Breast epithelium (tissue), 3 donors: ENCODE results near the gene PPP6R3.

Source experiments
- POLR2A ChIP-seq: fragments of 450-650 bp; IDR thresholded peaks from one replicate; pipeline ENCODE4 v1.6.1; 2016; ENCODE audit warnings: antibody characterized with exemption, mild to moderate bottlenecking, moderate library complexity
- TF ChIP-seq, protein P1 (sequence below), 3 donors: fragments of 450-650 bp; IDR thresholded peaks; one replicate each; pipeline ENCODE4 v1.5.1; 2016 to 2017; ENCODE audit warnings: antibody characterized with exemption in 3 of 3, mild to moderate bottlenecking in 3 of 3, moderate library complexity in 3 of 3

DNA sequence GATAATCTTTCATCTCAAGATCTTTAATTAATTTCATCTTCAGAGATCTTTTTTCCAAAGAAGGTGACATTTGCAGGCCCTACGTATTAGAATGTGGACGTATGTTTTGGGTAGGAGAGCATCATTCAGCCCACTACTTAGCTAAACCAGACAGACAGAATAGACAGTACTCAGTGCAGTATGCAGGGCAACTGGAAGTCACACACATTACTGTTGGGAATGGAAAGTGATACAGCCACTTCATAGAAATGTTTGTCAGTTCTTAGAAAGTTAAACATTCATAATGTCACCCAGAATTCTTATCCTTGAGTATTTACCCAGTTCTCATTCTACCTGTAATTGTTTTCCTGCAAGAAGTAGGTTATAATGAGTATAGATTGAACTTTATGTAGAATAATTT, 102.9 kb downstream of the PPP6R3 start:
- TF ChIP-seq, protein P1, sequence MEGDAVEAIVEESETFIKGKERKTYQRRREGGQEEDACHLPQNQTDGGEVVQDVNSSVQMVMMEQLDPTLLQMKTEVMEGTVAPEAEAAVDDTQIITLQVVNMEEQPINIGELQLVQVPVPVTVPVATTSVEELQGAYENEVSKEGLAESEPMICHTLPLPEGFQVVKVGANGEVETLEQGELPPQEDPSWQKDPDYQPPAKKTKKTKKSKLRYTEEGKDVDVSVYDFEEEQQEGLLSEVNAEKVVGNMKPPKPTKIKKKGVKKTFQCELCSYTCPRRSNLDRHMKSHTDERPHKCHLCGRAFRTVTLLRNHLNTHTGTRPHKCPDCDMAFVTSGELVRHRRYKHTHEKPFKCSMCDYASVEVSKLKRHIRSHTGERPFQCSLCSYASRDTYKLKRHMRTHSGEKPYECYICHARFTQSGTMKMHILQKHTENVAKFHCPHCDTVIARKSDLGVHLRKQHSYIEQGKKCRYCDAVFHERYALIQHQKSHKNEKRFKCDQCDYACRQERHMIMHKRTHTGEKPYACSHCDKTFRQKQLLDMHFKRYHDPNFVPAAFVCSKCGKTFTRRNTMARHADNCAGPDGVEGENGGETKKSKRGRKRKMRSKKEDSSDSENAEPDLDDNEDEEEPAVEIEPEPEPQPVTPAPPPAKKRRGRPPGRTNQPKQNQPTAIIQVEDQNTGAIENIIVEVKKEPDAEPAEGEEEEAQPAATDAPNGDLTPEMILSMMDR (IDR thresholded peaks at IDR 0.05): no peak
- no peak for TF ChIP-seq POLR2A
